ENCODE results near the gene RAB11FIP5. TPM values are rescaled to one million over a fixed set of nuclear protein-coding genes. Genes with fewer than 3 reads are reported as not detected.

The RAB11FIP5 gene
- total and polyA plus RNA-seq, 2 donors (not counting 3 experiments of a cell fraction or from before 2014, with no cell fraction given) = 36.6 to 47.0 TPM

DNA sequence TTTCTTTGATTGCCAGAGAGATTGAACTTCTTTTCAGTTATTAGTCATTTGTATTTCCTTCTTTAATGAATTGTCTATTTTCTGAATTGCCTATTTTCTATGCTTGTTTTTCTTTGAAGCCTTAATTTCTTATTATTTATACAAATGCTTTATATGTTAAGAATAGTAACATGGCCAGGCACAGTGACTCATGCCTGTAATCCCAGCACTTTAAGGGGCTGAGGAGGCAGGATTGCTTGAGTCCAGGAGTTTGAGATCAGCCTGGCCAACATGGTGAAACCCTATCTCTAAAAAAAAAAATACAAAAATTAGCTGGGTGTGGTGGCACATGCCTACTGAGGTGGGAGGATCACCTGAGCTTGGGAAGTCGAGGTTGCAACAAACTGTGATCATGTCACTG is 4.7 kb upstream of the RAB11FIP5 start:
- BruUV-seq (replicated peaks) = no TSS peak
- H3K9me1 ChIP-seq (replicated peaks; ENCODE audit: control insufficient read depth, extremely low read depth, insufficient read depth, low read length) = no peaks in the 10 kb centered on the region
- H4K20me1 ChIP-seq (replicated peaks; ENCODE audit: control insufficient read depth, extremely low read depth, insufficient read depth, low read length) = no peaks in the 10 kb centered on the region
- no peak for DNase-seq (ENCODE audit: low read depth, low spot score)
- H3K9me3 ChIP-seq (replicated peaks; ENCODE audit: control insufficient read depth, insufficient read depth, low read length) = no peaks in the 10 kb centered on the region
- H3K27ac ChIP-seq (ENCODE audit: insufficient read depth, low read depth, low read length) = no peak overlapping the region
- POLR2A ChIA-PET = no interaction called here
- CTCF ChIA-PET = interaction anchor here (1.4 kb wide), 1 partner anchor 39 kb away, joined by 7 read pairs; no protein-coding TSS in a partner anchor
- no peaks in the 10 kb centered on the region for H3K79me2 ChIP-seq (ENCODE audit: control insufficient read depth, insufficient read depth, low read length)
- H3K4me1 ChIP-seq (ENCODE audit: control insufficient read depth, extremely low read depth, insufficient read depth, low read length) = peaks cover 2% of the 10 kb centered on the region
- no peak overlapping the region for H3K9ac ChIP-seq (replicated peaks; ENCODE audit: extremely low read depth, insufficient read depth, low read length)
- no peaks in the 10 kb centered on the region for H3K36me3 ChIP-seq (ENCODE audit: control insufficient read depth in 2 of 2, extremely low read depth in 1 of 2, insufficient read depth in 2 of 2, low read length in 2 of 2)
- H3K4me2 ChIP-seq (ENCODE audit: insufficient read depth, low read length) = no peak overlapping the region
- no peak overlapping the region for H3K4me3 ChIP-seq (replicated peaks in 1 of 3; ENCODE audit: insufficient read depth in 1 of 3, low read depth in 1 of 3, low read length in 3 of 3)
- dilution Hi-C loops (cut with MboI; ENCODE audit: extremely low pct_ligation_motif_present, low sequenced_read_pairs) (no loop called here), intact Hi-C loops (cut with micrococcal nuclease) (no loop called here)
- TF ChIP-seq MYC (IDR thresholded peaks at IDR 0.05; ENCODE audit: low read depth, low read length) = no peak
- TF ChIP-seq FOS (IDR thresholded peaks at IDR 0.05; ENCODE audit: borderline replicate concordance, insufficient read depth, low read length) = peak; percentile 10
- H2AFZ ChIP-seq (ENCODE audit: low read depth, low read length) = no peak overlapping the region
- peaks cover 0 to 3% of the 10 kb centered on the region in 2 experiments for H3K27me3 ChIP-seq (ENCODE audit: control insufficient read depth in 2 of 2, insufficient read depth in 2 of 2, low read length in 2 of 2)
- FAIRE-seq = no peak

DNA sequence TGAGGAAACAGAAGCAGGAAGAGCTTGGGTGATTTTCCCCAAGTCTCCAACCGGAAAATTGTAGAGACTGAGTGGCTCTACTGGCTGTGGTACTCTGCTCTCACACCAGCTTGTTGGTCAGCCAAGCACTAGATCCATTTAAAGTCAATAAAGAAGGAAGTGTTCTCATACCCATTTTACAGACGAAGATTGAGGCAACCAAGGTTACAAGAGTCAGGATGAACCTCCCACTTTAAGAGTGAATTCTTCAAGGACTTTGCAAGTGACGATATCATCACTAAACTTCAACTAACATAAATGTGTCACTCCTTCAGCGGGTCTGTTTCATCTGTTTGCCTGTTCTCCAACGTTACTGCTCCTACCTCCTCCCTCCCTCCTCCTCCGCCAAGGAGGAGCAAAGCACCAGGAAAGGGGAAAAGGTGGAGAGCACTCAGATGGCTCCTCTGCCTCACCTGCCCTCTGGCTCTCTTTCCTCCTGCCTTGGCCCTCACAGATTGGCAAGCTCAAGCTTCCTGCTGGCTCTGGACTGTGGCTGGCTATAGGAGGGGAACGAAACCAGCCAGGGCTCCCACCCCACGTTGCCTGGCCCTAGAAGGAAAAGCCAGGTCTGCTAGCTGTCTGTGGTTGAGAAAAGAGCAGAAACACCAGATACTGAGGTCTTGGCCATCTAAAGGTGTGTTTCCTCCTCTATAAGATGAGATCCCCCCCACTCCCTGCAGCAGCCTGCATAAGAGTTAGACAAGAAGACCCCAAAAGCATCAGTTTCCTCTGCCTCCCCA is 3.6 kb upstream of the RAB11FIP5 start:
- dilution Hi-C loops (cut with MboI; ENCODE audit: extremely low pct_ligation_motif_present, low sequenced_read_pairs) = no loop called here
- TF ChIP-seq POLR2AphosphoS5 (IDR thresholded peaks at IDR 0.05; ENCODE audit: insufficient read depth, low read depth, low read length) = no peak
- no peak for TF ChIP-seq FOS (IDR thresholded peaks at IDR 0.05; ENCODE audit: borderline replicate concordance, insufficient read depth, low read length)
- no peak for TF ChIP-seq MYC (IDR thresholded peaks at IDR 0.05; ENCODE audit: low read depth, low read length)
- no peak for TF ChIP-seq MAX (IDR thresholded peaks at IDR 0.05; ENCODE audit: insufficient read depth, insufficient read length)
- TF ChIP-seq POLR2A (IDR thresholded peaks at IDR 0.05; ENCODE audit: low read depth, low read length) = no peak
- no peak for TF ChIP-seq JUN (IDR thresholded peaks at IDR 0.05; ENCODE audit: borderline replicate concordance, insufficient read depth, insufficient read length, low read depth)
- TF ChIP-seq GATA2 (IDR thresholded peaks at IDR 0.05; ENCODE audit: insufficient read depth, insufficient read length, low read depth, low read length) = no peak
- TF ChIP-seq EZH2 (IDR thresholded peaks at IDR 0.05; ENCODE audit: borderline replicate concordance, low read depth, low read length, severe bottlenecking) = no peak
- BruUV-seq (replicated peaks) = no TSS peak

More for the DNA sequence above, 3.6 kb upstream of the RAB11FIP5 start:
- peaks cover 3% of the 10 kb centered on the region for H3K79me2 ChIP-seq (ENCODE audit: control insufficient read depth, insufficient read depth, low read length)
- ChIA-PET CTCF (interaction anchor here (1.4 kb wide), 1 partner anchor 40 kb away, joined by 7 read pairs; no protein-coding TSS in a partner anchor), POLR2A (no interaction called here)
- peaks cover 4% of the 10 kb centered on the region for H3K4me1 ChIP-seq (ENCODE audit: control insufficient read depth, extremely low read depth, insufficient read depth, low read length)
- no peak overlapping the region for H3K4me2 ChIP-seq (ENCODE audit: insufficient read depth, low read length)
- H3K27me3 ChIP-seq (ENCODE audit: control insufficient read depth in 2 of 2, insufficient read depth in 2 of 2, low read length in 2 of 2) = no peaks in the 10 kb centered on the region
- no peaks in the 10 kb centered on the region for H3K9me1 ChIP-seq (replicated peaks; ENCODE audit: control insufficient read depth, extremely low read depth, insufficient read depth, low read length)
- no peak overlapping the region for H3K27ac ChIP-seq (ENCODE audit: insufficient read depth, low read depth, low read length)
- no peaks in the 10 kb centered on the region for H3K36me3 ChIP-seq (ENCODE audit: control insufficient read depth in 2 of 2, extremely low read depth in 1 of 2, insufficient read depth in 2 of 2, low read length in 2 of 2)
- intact Hi-C loops (cut with micrococcal nuclease) = no loop called here
- H2AFZ ChIP-seq (ENCODE audit: low read depth, low read length) = no peak overlapping the region
- H3K9ac ChIP-seq (replicated peaks; ENCODE audit: extremely low read depth, insufficient read depth, low read length) = no peak overlapping the region
- no peak for DNase-seq (ENCODE audit: low read depth, low spot score)
- H3K4me3 ChIP-seq (replicated peaks in 1 of 3; ENCODE audit: insufficient read depth in 1 of 3, low read depth in 1 of 3, low read length in 3 of 3) = no peak overlapping the region
- FAIRE-seq = no peak
- no peaks in the 10 kb centered on the region for H4K20me1 ChIP-seq (replicated peaks; ENCODE audit: control insufficient read depth, extremely low read depth, insufficient read depth, low read length)
- no peaks in the 10 kb centered on the region for H3K9me3 ChIP-seq (replicated peaks; ENCODE audit: control insufficient read depth, insufficient read depth, low read length)
